ENCODE data around the gene LASP1.
A peak's percentile ranks its signal among the peaks of the same experiment; 100 is the strongest.
"Not testable (repeated sequence)": the region's sequence is repeated elsewhere in the genome, so short reads cannot be mapped to it uniquely, and the experiment has no call there.

LASP1 gene

GRCh38 chr17:38869526-38870258, at the start of gene LASP1:
LASP1 (plus strand) TSS chr17:38870058; CDS start chr17:38870190, 132 bp downstream.
- peak; percentile 89 to 92 for DNase-seq
- TF ChIP-seq POLR2A (IDR thresholded peaks at IDR 0.05; ENCODE audit: low read length) (peak; percentile 86), GATA1 (IDR thresholded peaks at IDR 0.05; ENCODE audit: low read depth, low read length) (no peak)

GRCh38 chr17:38824899-38825761, 44.7 kb upstream of the LASP1 start, which contains the start of gene CWC25:
CWC25 (minus strand) TSS chr17:38825321; CDS start chr17:38825183, 138 bp downstream.
- DNase-seq, result peak; percentile 98 to 99
- TF ChIP-seq GATA1 (IDR thresholded peaks at IDR 0.05; ENCODE audit: low read depth, low read length) (no peak), POLR2A (IDR thresholded peaks at IDR 0.05; ENCODE audit: low read length) (peak; percentile 99)

- no peak for DNase-seq
- TF ChIP-seq POLR2A (IDR thresholded peaks at IDR 0.05; ENCODE audit: low read length), result no peak
- TF ChIP-seq GATA1 (IDR thresholded peaks at IDR 0.05; ENCODE audit: low read depth, low read length), result no peak
Measured at GRCh38 chr17:38825762-38826247, 44.1 kb upstream of the LASP1 start.

- TF ChIP-seq POLR2A (IDR thresholded peaks at IDR 0.05; ENCODE audit: low read length) (no peak), GATA1 (IDR thresholded peaks at IDR 0.05; ENCODE audit: low read depth, low read length) (no peak)
- DNase-seq, result no peak
Measured at GRCh38 chr17:38844261-38844757, 25.5 kb upstream of the LASP1 start.

GRCh38 chr17:38848557-38848891, 21.3 kb upstream of the LASP1 start:
- TF ChIP-seq POLR2A (IDR thresholded peaks at IDR 0.05; ENCODE audit: low read length), result peak; percentile 19
- no peak for TF ChIP-seq GATA1 (IDR thresholded peaks at IDR 0.05; ENCODE audit: low read depth, low read length)

GRCh38 chr17:38848939-38849605, 20.8 kb upstream of the LASP1 start:
- TF ChIP-seq POLR2A (IDR thresholded peaks at IDR 0.05; ENCODE audit: low read length), result no peak
- TF ChIP-seq GATA1 (IDR thresholded peaks at IDR 0.05; ENCODE audit: low read depth, low read length), result no peak
- no peak for DNase-seq

More at GRCh38 chr17:38848557-38848891, 21.3 kb upstream of the LASP1 start:
- no peak for DNase-seq

- no peak for TF ChIP-seq GATA1 (IDR thresholded peaks at IDR 0.05; ENCODE audit: low read depth, low read length)
- TF ChIP-seq POLR2A (IDR thresholded peaks at IDR 0.05; ENCODE audit: low read length), result no peak
- DNase-seq, result no peak
Measured at GRCh38 chr17:38850374-38850773, 19.5 kb upstream of the LASP1 start.

- no peak for TF ChIP-seq POLR2A (IDR thresholded peaks at IDR 0.05; ENCODE audit: low read length)
- TF ChIP-seq GATA1 (IDR thresholded peaks at IDR 0.05; ENCODE audit: low read depth, low read length), result no peak
- DNase-seq, result peak in 1 of 2 experiments; percentile 8
Measured at GRCh38 chr17:38851434-38851833, 18.4 kb upstream of the LASP1 start.

GRCh38 chr17:38852771-38853291, 17.0 kb upstream of the LASP1 start:
- DNase-seq, result peak; percentile 60 to 69
- no peak for TF ChIP-seq GATA1 (IDR thresholded peaks at IDR 0.05; ENCODE audit: low read depth, low read length)
- TF ChIP-seq POLR2A (IDR thresholded peaks at IDR 0.05; ENCODE audit: low read length), result no peak

GRCh38 chr17:38853292-38854219, 16.3 kb upstream of the LASP1 start, which contains the start of gene RPL23:
RPL23 (minus strand) TSS chr17:38853721; CDS start chr17:38853710, 11 bp downstream.
- peak; percentile 97 for DNase-seq
- TF ChIP-seq POLR2A (IDR thresholded peaks at IDR 0.05; ENCODE audit: low read length) (peak; percentile 98), GATA1 (IDR thresholded peaks at IDR 0.05; ENCODE audit: low read depth, low read length) (no peak)

GRCh38 chr17:38855101-38855714, 14.7 kb upstream of the LASP1 start:
- DNase-seq, result not testable (repeated sequence)

- no peak for TF ChIP-seq GATA1 (IDR thresholded peaks at IDR 0.05; ENCODE audit: low read depth, low read length)
- TF ChIP-seq POLR2A (IDR thresholded peaks at IDR 0.05; ENCODE audit: low read length), result no peak
- DNase-seq, result no peak
Measured at GRCh38 chr17:38857271-38857670, 12.6 kb upstream of the LASP1 start.

Data from erythroblast (primary cell).